ENCODE data around the gene PPARD.
"Not testable (repeated sequence)": the region's sequence is repeated elsewhere in the genome, so short reads cannot be mapped to it uniquely, and the experiment has no call there.

The PPARD gene

DNA sequence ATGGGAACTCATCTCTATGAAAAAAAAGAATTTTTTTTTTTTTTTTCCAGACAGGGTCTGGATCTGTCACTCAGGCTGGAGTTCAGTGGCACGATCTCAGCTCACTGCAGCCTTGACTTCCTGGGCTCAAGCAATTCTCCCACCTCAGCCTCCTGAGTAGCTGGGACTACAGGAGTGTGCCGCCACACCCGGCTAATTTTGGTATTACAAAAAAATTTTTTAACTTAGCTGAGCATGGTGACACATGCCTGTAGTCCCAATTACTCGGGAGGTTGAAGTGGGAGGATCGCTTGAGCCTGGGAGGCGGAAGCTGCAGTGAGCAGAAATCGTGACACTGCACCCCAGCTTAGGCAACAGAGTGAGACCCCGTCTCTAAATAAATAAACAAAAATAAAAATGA, 37.2 kb upstream of the PPARD start:
- H3K4me1 Mint-ChIP-seq, result peaks cover 51% of the 10 kb centered on the region
- no peak for ATAC-seq (ENCODE audit: low read depth)
- no peak for DNase-seq (ENCODE audit: low spot score in 2 of 2)
- H3K4me3 Mint-ChIP-seq, result no peak overlapping the region
- no peak overlapping the region for H3K27ac Mint-ChIP-seq
- no peaks in the 10 kb centered on the region for H3K27me3 Mint-ChIP-seq
- H3K9me3 Mint-ChIP-seq, result no peaks in the 10 kb centered on the region
- H3K36me3 Mint-ChIP-seq, result peaks cover 21% of the 10 kb centered on the region

DNA sequence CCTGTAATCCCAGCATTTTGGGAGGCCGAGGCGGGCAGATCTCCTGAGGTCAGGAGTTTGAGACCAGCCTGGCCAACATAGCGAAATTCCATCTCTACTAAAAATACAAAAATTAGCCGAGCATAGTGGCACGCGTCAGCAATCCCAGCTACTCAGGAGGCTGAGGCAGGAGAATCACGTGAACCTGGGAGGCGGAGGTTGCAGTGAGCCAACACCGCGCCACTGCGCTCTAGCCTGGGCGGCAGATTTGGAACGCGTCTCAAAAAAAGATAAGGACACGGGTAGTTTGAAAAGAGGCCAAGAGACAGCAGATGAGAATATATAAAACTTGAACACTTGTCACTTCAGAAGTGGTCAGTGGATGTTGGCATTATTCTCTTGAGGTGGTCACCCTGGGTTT, 35.2 kb upstream of the PPARD start:
- H3K4me1 Mint-ChIP-seq, result peaks cover 60% of the 10 kb centered on the region
- not testable (repeated sequence) for ATAC-seq (ENCODE audit: low read depth); H3K27me3 Mint-ChIP-seq; H3K9me3 Mint-ChIP-seq; H3K4me3 Mint-ChIP-seq; DNase-seq (ENCODE audit: low spot score in 2 of 2)
- peak overlapping the region; percentile 68 for H3K27ac Mint-ChIP-seq
- H3K36me3 Mint-ChIP-seq, result peaks cover 26% of the 10 kb centered on the region

- ATAC-seq (ENCODE audit: low read depth); H3K27me3 Mint-ChIP-seq: not testable (repeated sequence)
Measured at GRCh38 chr6:35308543-35308942, 33.8 kb upstream of the PPARD start.

GRCh38 chr6:35309611-35310264, 32.6 kb upstream of the PPARD start:
- Mint-ChIP-seq H3K9me3 (no peaks in the 10 kb centered on the region), H3K4me3 (no peak overlapping the region), H3K4me1 (peaks cover 61% of the 10 kb centered on the region), H3K27ac (peak overlapping the region; percentile 94), H3K36me3 (peaks cover 24% of the 10 kb centered on the region), H3K27me3 (no peaks in the 10 kb centered on the region)
- no peak for DNase-seq (ENCODE audit: low spot score in 2 of 2)
- no peak for ATAC-seq (ENCODE audit: low read depth)

More at GRCh38 chr6:35308543-35308942, 33.8 kb upstream of the PPARD start:
- Mint-ChIP-seq H3K27ac (peak overlapping the region; percentile 76), H3K4me1 (peaks cover 62% of the 10 kb centered on the region), H3K36me3 (peaks cover 27% of the 10 kb centered on the region)
- H3K4me3 Mint-ChIP-seq; DNase-seq (ENCODE audit: low spot score in 2 of 2); H3K9me3 Mint-ChIP-seq: not testable (repeated sequence)

GRCh38 chr6:35310265-35310831, 32.0 kb upstream of the PPARD start:
- DNase-seq (ENCODE audit: low spot score in 2 of 2) (no peak), ATAC-seq (ENCODE audit: low read depth) (no peak)
- Mint-ChIP-seq H3K27ac (peak overlapping the region; percentile 94), H3K27me3 (no peaks in the 10 kb centered on the region), H3K36me3 (peaks cover 24% of the 10 kb centered on the region), H3K4me3 (no peak overlapping the region), H3K4me1 (peaks cover 61% of the 10 kb centered on the region), H3K9me3 (no peaks in the 10 kb centered on the region)

DNA sequence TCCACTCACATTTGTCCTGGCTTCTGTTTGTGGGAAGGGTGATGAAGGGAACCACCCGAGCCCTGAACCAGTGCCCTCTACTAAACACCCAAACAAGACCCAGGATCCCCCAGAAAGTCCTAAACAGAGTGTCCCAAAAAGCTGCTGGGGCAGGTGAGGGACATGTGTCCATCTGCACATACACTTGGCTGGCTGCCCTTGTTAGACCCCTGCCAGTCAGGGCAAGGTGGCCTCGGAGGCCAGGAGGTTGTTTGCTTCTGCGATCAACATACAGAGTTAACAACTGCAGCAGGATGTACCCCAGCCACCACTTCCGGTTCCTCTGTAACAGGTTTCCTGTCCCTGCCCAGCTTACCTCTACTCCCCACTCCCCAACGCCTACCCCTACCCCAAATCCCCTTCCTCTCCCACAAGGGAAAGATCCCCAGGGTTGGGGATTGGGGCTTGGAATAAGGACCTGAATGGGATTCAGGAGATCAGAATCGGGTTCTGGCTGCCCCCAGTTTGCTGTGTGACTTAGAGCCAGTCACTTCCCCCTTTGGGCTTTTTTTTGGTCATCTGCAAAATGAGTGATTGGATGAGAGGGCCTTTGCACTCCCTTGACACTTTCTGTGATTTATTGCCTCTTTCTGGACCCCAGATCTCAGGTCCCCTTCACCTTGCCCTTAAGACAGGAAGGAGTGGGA, 30.8 kb upstream of the PPARD start:
- H3K36me3 Mint-ChIP-seq, result peaks cover 27% of the 10 kb centered on the region
- peak; percentile 86 for ATAC-seq (ENCODE audit: low read depth)
- peak overlapping the region; percentile 94 for H3K27ac Mint-ChIP-seq
- H3K9me3 Mint-ChIP-seq, result no peaks in the 10 kb centered on the region
- DNase-seq (ENCODE audit: low spot score in 2 of 2), result no peak
- H3K27me3 Mint-ChIP-seq, result no peaks in the 10 kb centered on the region
- H3K4me3 Mint-ChIP-seq, result peak overlapping the region; percentile 79
- H3K4me1 Mint-ChIP-seq, result peaks cover 61% of the 10 kb centered on the region

DNA sequence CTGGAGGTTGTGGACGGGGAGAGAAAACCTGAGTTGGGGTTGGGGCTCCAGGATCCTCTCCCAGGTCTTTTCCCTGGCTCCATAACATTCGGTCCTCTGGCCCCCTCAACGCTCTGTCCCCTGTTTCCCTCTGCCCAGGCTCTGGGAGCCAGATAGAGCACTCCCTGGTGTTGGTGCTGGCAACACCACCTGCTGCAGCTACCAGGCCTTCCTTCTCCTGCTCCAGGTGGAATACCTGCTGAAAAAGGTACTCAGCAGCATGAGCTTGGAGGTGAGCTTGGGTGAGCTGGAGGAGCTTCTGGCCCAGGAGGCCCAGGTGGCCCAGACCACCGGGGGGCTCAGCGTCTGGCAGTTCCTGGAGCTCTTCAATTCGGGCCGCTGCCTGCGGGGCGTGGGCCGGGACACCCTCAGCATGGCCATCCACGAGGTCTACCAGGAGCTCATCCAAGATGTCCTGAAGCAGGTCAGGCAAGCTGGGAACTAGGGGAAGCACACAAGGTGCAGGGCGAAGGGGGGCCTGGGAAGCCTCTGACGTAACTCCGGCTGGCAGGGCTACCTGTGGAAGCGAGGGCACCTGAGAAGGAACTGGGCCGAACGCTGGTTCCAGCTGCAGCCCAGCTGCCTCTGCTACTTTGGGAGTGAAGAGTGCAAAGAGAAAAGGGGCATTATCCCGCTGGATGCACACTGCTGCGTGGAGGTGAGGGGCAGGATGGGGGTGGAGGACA, 30.1 kb upstream of the PPARD start:
- DNase-seq (ENCODE audit: low spot score in 2 of 2) (no peak), ATAC-seq (ENCODE audit: low read depth) (no peak)
- no peaks in the 10 kb centered on the region for H3K9me3 Mint-ChIP-seq
- H3K27ac Mint-ChIP-seq, result peak overlapping the region; percentile 94
- peaks cover 28% of the 10 kb centered on the region for H3K36me3 Mint-ChIP-seq
- H3K4me1 Mint-ChIP-seq, result peaks cover 59% of the 10 kb centered on the region
- no peaks in the 10 kb centered on the region for H3K27me3 Mint-ChIP-seq
- H3K4me3 Mint-ChIP-seq, result peak overlapping the region; percentile 79

- H3K27me3 Mint-ChIP-seq, result no peaks in the 10 kb centered on the region
- DNase-seq (ENCODE audit: low spot score in 2 of 2) (no peak), ATAC-seq (ENCODE audit: low read depth) (no peak)
- H3K9me3 Mint-ChIP-seq, result no peaks in the 10 kb centered on the region
- peaks cover 57% of the 10 kb centered on the region for H3K4me1 Mint-ChIP-seq
- peak overlapping the region; percentile 45 for H3K4me3 Mint-ChIP-seq
- H3K36me3 Mint-ChIP-seq, result peaks cover 33% of the 10 kb centered on the region
- peak overlapping the region; percentile 72 for H3K27ac Mint-ChIP-seq
Measured at GRCh38 chr6:35312807-35313206, 29.6 kb upstream of the PPARD start.

DNA sequence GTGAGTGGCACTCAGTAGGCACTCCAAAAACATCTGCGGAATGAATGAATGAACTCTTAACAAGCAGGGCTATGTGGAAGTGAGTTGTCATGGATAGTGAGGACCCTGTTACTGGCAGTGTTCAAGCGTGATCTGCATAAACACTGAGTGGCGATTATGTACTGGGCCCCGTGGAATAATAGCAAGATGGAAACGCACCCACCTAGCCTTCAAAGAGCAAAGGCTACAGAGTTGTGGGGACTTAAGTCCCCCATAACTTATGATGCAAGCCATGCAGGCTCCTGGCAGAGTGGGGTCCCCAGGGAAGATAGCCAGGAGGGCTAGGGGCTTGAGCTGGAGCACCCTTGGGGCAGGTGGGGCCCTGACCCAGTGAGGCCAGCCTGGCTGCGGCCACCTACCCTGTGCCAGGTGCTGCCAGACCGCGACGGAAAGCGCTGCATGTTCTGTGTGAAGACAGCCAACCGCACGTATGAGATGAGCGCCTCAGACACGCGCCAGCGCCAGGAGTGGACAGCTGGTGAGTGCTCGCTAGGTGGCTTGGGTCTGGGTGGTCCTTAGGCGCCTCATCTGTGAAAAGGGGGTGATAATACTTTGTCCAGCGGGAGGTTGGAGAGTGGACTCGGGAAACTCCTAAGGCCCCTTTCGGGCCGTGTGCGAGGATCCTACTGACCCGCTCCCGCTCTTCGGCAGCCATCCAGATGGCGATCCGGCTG, 24.7 kb upstream of the PPARD start:
- DNase-seq (ENCODE audit: low spot score in 2 of 2) (no peak), ATAC-seq (ENCODE audit: low read depth) (no peak)
- Mint-ChIP-seq H3K36me3 (peaks cover 45% of the 10 kb centered on the region), H3K27me3 (no peaks in the 10 kb centered on the region), H3K27ac (peak overlapping the region; percentile 17), H3K4me1 (peaks cover 24% of the 10 kb centered on the region), H3K9me3 (no peaks in the 10 kb centered on the region), H3K4me3 (no peak overlapping the region)

DNA sequence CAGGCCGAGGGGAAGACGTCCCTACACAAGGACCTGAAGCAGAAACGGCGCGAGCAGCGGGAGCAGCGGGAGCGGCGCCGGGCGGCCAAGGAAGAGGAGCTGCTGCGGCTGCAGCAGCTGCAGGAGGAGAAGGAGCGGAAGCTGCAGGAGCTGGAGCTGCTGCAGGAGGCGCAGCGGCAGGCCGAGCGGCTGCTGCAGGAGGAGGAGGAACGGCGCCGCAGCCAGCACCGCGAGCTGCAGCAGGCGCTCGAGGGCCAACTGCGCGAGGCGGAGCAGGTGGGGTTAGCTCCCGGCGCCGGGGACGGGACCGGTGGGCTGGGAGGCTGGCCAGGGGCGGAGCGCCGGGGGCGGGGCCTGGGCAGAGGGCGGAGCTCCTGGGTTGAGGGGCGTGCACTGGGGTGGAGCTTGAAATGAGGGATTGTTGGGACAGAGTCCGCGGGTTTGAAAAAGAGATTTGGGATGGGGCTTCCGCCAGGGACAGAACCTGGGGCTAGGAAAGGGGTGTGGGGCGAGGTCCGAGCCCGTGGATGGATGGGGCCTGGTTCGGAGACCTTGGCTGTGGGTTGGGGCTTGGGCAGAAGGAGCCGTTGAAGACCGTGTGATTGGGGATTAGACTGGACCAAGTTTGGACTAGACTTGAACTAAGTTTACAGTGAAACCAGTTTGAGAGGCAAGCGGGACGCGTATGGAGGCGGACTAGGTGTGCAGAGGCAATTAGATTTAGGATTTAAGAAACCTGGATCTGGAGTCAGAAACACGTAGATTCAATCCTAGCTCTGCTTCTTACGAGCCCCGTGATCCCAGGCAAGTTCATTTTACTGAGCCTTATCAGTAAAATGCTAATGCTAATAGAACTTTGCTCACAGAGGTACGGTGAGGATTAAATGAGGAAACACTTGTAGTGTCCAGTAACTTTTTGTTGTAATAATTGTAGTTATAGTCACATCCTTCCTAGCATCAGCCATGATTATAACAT, 23.9 kb upstream of the PPARD start:
- H3K4me3 Mint-ChIP-seq, result no peak overlapping the region
- no peak overlapping the region for H3K27ac Mint-ChIP-seq
- no peaks in the 10 kb centered on the region for H3K9me3 Mint-ChIP-seq
- ATAC-seq (ENCODE audit: low read depth), result no peak
- peaks cover 18% of the 10 kb centered on the region for H3K4me1 Mint-ChIP-seq
- no peaks in the 10 kb centered on the region for H3K27me3 Mint-ChIP-seq
- H3K36me3 Mint-ChIP-seq, result peaks cover 44% of the 10 kb centered on the region
- DNase-seq (ENCODE audit: low spot score in 2 of 2), result no peak

GRCh38 chr6:35319346-35320030, 22.9 kb upstream of the PPARD start:
- ATAC-seq (ENCODE audit: low read depth) (no peak), DNase-seq (ENCODE audit: low spot score in 2 of 2) (no peak)
- H3K27ac Mint-ChIP-seq, result peak overlapping the region; percentile 67
- peaks cover 43% of the 10 kb centered on the region for H3K36me3 Mint-ChIP-seq
- H3K27me3 Mint-ChIP-seq, result no peaks in the 10 kb centered on the region
- peaks cover 13% of the 10 kb centered on the region for H3K4me1 Mint-ChIP-seq
- H3K9me3 Mint-ChIP-seq, result no peaks in the 10 kb centered on the region
- no peak overlapping the region for H3K4me3 Mint-ChIP-seq

- Mint-ChIP-seq H3K9me3 (no peaks in the 10 kb centered on the region), H3K27me3 (no peaks in the 10 kb centered on the region), H3K27ac (peak overlapping the region; percentile 67), H3K4me3 (no peak overlapping the region), H3K36me3 (peaks cover 42% of the 10 kb centered on the region), H3K4me1 (peaks cover 11% of the 10 kb centered on the region)
- ATAC-seq (ENCODE audit: low read depth) (no peak), DNase-seq (ENCODE audit: low spot score in 2 of 2) (no peak)
Measured at GRCh38 chr6:35320031-35320410, 22.3 kb upstream of the PPARD start.

Measured in memory B cell (primary cell).